Gastrocnemius medialis (tissue), 4 donors: ENCODE measurements around the gene NEK1. TPM values are rescaled to one million over a fixed set of nuclear protein-coding genes. Genes with fewer than 3 reads are reported as not detected.

ENCODE experiments used
- ATAC-seq, 2 donors: fragments of 150-250 bp; one replicate each; pipeline ENCODE4 v1.9.1; 2016
- DNase-seq, 2 donors: peaks; one replicate each; pipeline ENCODE4 v3.0.0-alpha.2; 2019
- H3K27ac ChIP-seq, 4 donors: fragments of 200-600 bp; sonication (generic); 1 replicate in 1 of 4; 2 replicates in 3 of 4; pipeline ENCODE4 v1.5.1; 2016 to 2018; ENCODE audit warnings: mild to moderate bottlenecking in 2 of 4, moderate library complexity in 1 of 4
- H3K27me3 ChIP-seq, 3 donors: fragments of 200-600 bp; sonication (generic) in 2 of 3; 1 replicate in 1 of 3; 2 replicates in 2 of 3; pipeline versions ENCODE4 v1.5.1 to v1.6.0; 2016 to 2019; ENCODE audit warnings: mild to moderate bottlenecking in 1 of 3, moderate library complexity in 1 of 3
- H3K36me3 ChIP-seq, 2 donors: fragments of 200-600 bp; sonication (generic) in 1 of 2; one replicate each; pipeline ENCODE4 v1.5.1; 2017 to 2018
- H3K4me1 ChIP-seq, 2 donors: fragments of 200-600 bp; sonication (generic) in 1 of 2; one replicate each; pipeline ENCODE4 v1.5.1; 2016 to 2017; ENCODE audit warnings: mild to moderate bottlenecking in 2 of 2
- H3K4me3 ChIP-seq, 4 donors: fragments of 200-600 bp; sonication (generic) in 3 of 4; 1 replicate in 1 of 4; 2 replicates in 3 of 4; pipeline ENCODE4 v1.5.1; 2016 to 2019; ENCODE audit warnings: mild to moderate bottlenecking in 2 of 4
- H3K9me3 ChIP-seq, 3 donors: fragments of 200-600 bp; sonication (generic) in 2 of 3; 1 replicate in 1 of 3; 2 replicates in 2 of 3; pipeline ENCODE4 v1.5.1; 2016 to 2019
- POLR2A ChIP-seq, 2 donors: fragments of 450-650 bp; IDR thresholded peaks; one replicate each; pipeline ENCODE4 v1.6.1; 2017; ENCODE audit warnings: antibody characterized with exemption in 2 of 2, mild to moderate bottlenecking in 2 of 2, moderate library complexity in 2 of 2
- in situ Hi-C, 4 donors: fragments of 200-750 bp; cut with MboI; loops; one replicate each; pipeline versions ENCODE4 v1.15.0 to v1.8.0; 2017; ENCODE audit warnings: low sequenced_read_pairs in 4 of 4
- intact Hi-C: fragments of 100-400 bp; cut with DNase I; formaldehyde crosslinking; loops from one replicate; pipeline ENCODE4 v1.15.1; 2023; ENCODE audit warnings: low total_unique reads
- total RNA-seq, 4 donors: library from RNA; depleted of rRNA; stranded (reverse); fragments of >200 nt; gene quantifications; one replicate each; pipeline versions ENCODE4 v1.1.0 to v1.2.3, GENCODE V29; 2016
- TF ChIP-seq, protein P1 (sequence below), 5 experiments: fragments of 450-650 bp in 3 of 5; fragments of 200-600 bp in 2 of 5; sonication (generic) in 2 of 5; IDR thresholded peaks in 4 of 5; conservative IDR thresholded peaks in 1 of 5; 1 replicate in 4 of 5; 2 replicates in 1 of 5; pipeline ENCODE4 v1.5.1; 2016 to 2019; ENCODE audit warnings: antibody characterized with exemption in 5 of 5, mild to moderate bottlenecking in 3 of 5, moderate library complexity in 3 of 5

The NEK1 gene
- total RNA-seq, 4 donors from 2014 or later = 2.6 to 11.0 (median 3.9) TPM

DNA sequence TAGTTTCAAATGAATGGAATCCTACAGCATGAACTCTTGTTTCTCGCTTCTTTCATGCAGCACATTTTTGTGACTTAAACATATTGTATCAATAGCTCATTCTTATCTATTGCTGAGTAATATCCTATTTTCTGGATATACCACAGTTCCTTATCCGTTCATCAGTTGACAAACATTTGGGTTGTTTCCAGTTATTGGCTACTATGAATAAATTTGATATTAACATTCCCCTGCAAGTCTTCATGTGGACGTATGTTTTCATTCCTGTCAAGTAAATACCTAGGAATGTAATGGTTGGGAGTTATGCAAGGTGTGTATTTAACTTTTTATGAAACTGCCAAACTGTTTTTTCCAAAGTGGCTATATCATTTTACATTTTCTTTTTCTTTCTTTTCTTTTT is 227.6 kb downstream of the NEK1 start:
- H3K4me3 ChIP-seq = no peak overlapping the region
- in situ Hi-C loops = no loop called here
- TF ChIP-seq POLR2A (IDR thresholded peaks at IDR 0.05) = no peak
- TF ChIP-seq, protein P1, sequence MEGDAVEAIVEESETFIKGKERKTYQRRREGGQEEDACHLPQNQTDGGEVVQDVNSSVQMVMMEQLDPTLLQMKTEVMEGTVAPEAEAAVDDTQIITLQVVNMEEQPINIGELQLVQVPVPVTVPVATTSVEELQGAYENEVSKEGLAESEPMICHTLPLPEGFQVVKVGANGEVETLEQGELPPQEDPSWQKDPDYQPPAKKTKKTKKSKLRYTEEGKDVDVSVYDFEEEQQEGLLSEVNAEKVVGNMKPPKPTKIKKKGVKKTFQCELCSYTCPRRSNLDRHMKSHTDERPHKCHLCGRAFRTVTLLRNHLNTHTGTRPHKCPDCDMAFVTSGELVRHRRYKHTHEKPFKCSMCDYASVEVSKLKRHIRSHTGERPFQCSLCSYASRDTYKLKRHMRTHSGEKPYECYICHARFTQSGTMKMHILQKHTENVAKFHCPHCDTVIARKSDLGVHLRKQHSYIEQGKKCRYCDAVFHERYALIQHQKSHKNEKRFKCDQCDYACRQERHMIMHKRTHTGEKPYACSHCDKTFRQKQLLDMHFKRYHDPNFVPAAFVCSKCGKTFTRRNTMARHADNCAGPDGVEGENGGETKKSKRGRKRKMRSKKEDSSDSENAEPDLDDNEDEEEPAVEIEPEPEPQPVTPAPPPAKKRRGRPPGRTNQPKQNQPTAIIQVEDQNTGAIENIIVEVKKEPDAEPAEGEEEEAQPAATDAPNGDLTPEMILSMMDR (IDR thresholded peaks at IDR 0.05 in 4 of 5, conservative IDR thresholded peaks at IDR 0.05 in 1 of 5) = no peak
- H3K36me3 ChIP-seq = no peaks in the 10 kb centered on the region
- H3K9me3 ChIP-seq = no peaks in the 10 kb centered on the region
- DNase-seq = no peak
- no peak for ATAC-seq
- intact Hi-C loops = no loop called here
- no peak overlapping the region for H3K27ac ChIP-seq
- no peaks in the 10 kb centered on the region for H3K4me1 ChIP-seq
- no peaks in the 10 kb centered on the region for H3K27me3 ChIP-seq

DNA sequence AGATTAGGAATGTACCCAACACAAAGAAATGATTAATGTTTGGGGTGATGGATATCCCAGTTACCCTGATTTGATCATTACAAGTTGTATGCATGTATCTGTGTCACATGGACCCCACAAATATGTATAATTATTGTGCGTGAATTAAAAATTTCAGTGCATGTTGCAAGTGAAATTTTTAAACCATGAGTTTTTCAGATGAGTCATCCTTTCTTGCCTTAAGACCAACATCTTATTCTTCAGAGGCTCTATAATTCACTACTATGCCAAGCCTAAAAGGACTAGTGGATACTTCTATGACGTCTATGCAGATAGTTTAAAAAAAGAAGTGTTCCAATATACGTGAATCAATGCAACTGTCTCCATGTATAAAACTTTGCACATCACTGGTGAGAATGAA is 228.7 kb downstream of the NEK1 start:
- Histone ChIP-seq H3K4me1 (no peaks in the 10 kb centered on the region), H3K27ac (no peak overlapping the region), H3K27me3 (no peaks in the 10 kb centered on the region), H3K36me3 (no peaks in the 10 kb centered on the region), H3K9me3 (no peaks in the 10 kb centered on the region), H3K4me3 (no peak overlapping the region)
- in situ Hi-C loops (no loop called here), intact Hi-C loops (no loop called here)
- ATAC-seq (no peak), DNase-seq (no peak)
- TF ChIP-seq, protein P1 (IDR thresholded peaks at IDR 0.05 in 4 of 5, conservative IDR thresholded peaks at IDR 0.05 in 1 of 5) = no peak
- TF ChIP-seq POLR2A (IDR thresholded peaks at IDR 0.05) = no peak

DNA sequence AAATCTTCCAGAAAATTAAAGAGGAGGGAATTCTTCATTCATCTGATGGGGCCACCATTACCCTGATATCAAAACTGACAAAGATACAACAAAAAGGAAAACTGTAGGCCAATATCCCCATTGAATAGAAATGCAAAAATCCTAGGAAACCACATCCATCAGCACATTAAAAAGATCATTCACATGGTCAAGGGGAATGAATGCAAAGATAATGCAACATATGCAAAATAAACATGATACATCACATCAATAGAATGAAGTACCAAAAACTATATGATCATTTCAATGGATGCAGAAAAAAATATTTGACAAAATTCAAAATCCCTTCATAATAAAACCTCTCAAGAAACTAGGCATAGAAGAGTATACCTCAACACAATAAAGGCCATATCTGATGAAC is 232.7 kb downstream of the NEK1 start:
- DNase-seq = no peak
- in situ Hi-C loops = no loop called here
- Histone ChIP-seq H3K27ac (no peak overlapping the region), H3K4me1 (no peaks in the 10 kb centered on the region), H3K36me3 (no peaks in the 10 kb centered on the region), H3K9me3 (peaks cover 5 to 15% (median 9%) of the 10 kb centered on the region in 3 donors), H3K4me3 (no peak overlapping the region), H3K27me3 (no peaks in the 10 kb centered on the region)
- TF ChIP-seq POLR2A (IDR thresholded peaks at IDR 0.05) = no peak
- TF ChIP-seq, protein P1 (IDR thresholded peaks at IDR 0.05 in 4 of 5, conservative IDR thresholded peaks at IDR 0.05 in 1 of 5) = no peak
- intact Hi-C loops = no loop called here
- ATAC-seq = no peak

DNA sequence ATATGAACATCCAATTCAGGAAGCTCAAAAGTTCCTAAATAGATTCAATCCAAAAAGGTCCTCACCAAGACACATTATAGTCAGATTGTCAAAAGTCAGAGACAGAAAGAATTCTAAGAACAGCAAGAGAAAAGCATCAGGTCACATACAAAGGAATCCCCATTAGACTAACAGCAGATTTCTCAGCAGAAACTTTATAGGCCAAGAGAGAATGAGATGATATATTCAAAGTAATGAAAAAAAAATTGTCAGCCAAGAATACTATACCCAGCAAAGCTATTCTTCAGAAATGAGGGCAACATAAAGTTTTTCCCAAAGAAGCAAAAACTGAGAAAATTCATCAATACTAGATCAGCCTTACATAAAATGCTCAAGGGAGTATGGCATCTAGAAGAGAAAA is 235.0 kb downstream of the NEK1 start:
- Histone ChIP-seq H3K27me3 (no peaks in the 10 kb centered on the region), H3K9me3 (peaks cover 5 to 15% (median 9%) of the 10 kb centered on the region in 3 donors), H3K4me3 (no peak overlapping the region), H3K27ac (no peak overlapping the region), H3K36me3 (no peaks in the 10 kb centered on the region), H3K4me1 (no peaks in the 10 kb centered on the region)
- in situ Hi-C loops = no loop called here
- TF ChIP-seq POLR2A (IDR thresholded peaks at IDR 0.05) = no peak
- TF ChIP-seq, protein P1 (IDR thresholded peaks at IDR 0.05 in 4 of 5, conservative IDR thresholded peaks at IDR 0.05 in 1 of 5) = no peak
- ATAC-seq (no peak), DNase-seq (no peak)
- intact Hi-C loops = no loop called here

DNA sequence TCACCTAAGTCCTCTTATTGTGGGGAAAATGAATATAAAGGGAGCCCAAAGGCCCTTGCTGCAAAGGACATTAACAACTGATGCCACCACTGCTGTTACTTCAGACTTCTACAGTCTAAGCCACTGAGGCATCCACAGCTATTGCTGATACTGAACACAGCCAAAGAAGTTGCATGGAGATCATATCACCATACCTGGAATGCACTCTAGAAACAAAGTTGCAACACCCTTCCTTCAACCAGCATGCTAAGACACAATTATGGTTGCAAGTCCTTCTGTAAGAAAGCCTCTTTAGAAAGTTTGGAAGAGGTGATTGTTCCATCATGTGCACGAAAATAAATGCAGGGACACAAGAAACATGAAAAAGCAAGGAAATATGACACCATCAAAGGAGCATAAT is 236.0 kb downstream of the NEK1 start:
- Histone ChIP-seq H3K4me3 (no peak overlapping the region), H3K9me3 (peaks cover 5 to 15% (median 9%) of the 10 kb centered on the region in 3 donors), H3K36me3 (no peaks in the 10 kb centered on the region), H3K4me1 (no peaks in the 10 kb centered on the region), H3K27me3 (no peaks in the 10 kb centered on the region), H3K27ac (no peak overlapping the region)
- no peak for DNase-seq
- TF ChIP-seq, protein P1 (IDR thresholded peaks at IDR 0.05 in 4 of 5, conservative IDR thresholded peaks at IDR 0.05 in 1 of 5) = no peak
- no peak for TF ChIP-seq POLR2A (IDR thresholded peaks at IDR 0.05)
- no peak for ATAC-seq
- intact Hi-C loops = no loop called here
- in situ Hi-C loops = no loop called here
